Measurements from ENCODE around the gene PHACTR2.

The PHACTR2 gene

GRCh38 chr6:143743301-143744166 is 65.8 kb downstream of the PHACTR2 start:
- DNase-seq = no peak

GRCh38 chr6:143744551-143745165 is 66.9 kb downstream of the PHACTR2 start:
- DNase-seq = no peak

- DNase-seq = no peak
Observed at GRCh38 chr6:143745166-143746133, 67.7 kb downstream of the PHACTR2 start.

GRCh38 chr6:143746202-143747119 is 68.7 kb downstream of the PHACTR2 start:
- no peak for DNase-seq

- no peak for DNase-seq
Observed at GRCh38 chr6:143747347-143747842, 69.6 kb downstream of the PHACTR2 start.

- no peak for DNase-seq
Observed at GRCh38 chr6:143749891-143750290, 72.1 kb downstream of the PHACTR2 start.

- no peak for DNase-seq
Observed at GRCh38 chr6:143750877-143751276, 73.1 kb downstream of the PHACTR2 start.

GRCh38 chr6:143752459-143752858 is 74.7 kb downstream of the PHACTR2 start:
- DNase-seq = no peak

GRCh38 chr6:143753678-143754077 is 75.9 kb downstream of the PHACTR2 start:
- no peak for DNase-seq

GRCh38 chr6:143754204-143754603 is 76.4 kb downstream of the PHACTR2 start:
- no peak for DNase-seq

GRCh38 chr6:143755301-143755744 is 77.6 kb downstream of the PHACTR2 start:
- no peak for DNase-seq

GRCh38 chr6:143757346-143757832 is 79.6 kb downstream of the PHACTR2 start:
- no peak for DNase-seq

- DNase-seq = no peak
Observed at GRCh38 chr6:143758551-143758950, 80.8 kb downstream of the PHACTR2 start.

- DNase-seq = no peak
Observed at GRCh38 chr6:143759666-143760065, 81.9 kb downstream of the PHACTR2 start.

GRCh38 chr6:143761074-143761473 is 83.3 kb downstream of the PHACTR2 start:
- no peak for DNase-seq

- no peak for DNase-seq
Observed at GRCh38 chr6:143762126-143762525, 84.4 kb downstream of the PHACTR2 start.

GRCh38 chr6:143765422-143766184 is 87.8 kb downstream of the PHACTR2 start:
- DNase-seq = no peak

- no peak for DNase-seq
Observed at GRCh38 chr6:143766185-143766553, 88.4 kb downstream of the PHACTR2 start.

- DNase-seq = no peak
Observed at GRCh38 chr6:143767433-143767832, 89.7 kb downstream of the PHACTR2 start.

Measured in activated CD4-positive, CD25-positive, alpha-beta regulatory T cell (primary cell).